ENCODE measurements around the gene CERK.

Gene CERK

GRCh38 chr22:46687048-46687444 is 51.0 kb downstream of the CERK start:
- no peak for DNase-seq (ENCODE audit: low read depth)
- no peak overlapping the region for H3K4me3 ChIP-seq (ENCODE audit: low read depth, low read length)
- TF ChIP-seq CTCF (IDR thresholded peaks at IDR 0.05; ENCODE audit: insufficient read depth, low read depth, low read length, missing control alignments): no peak

GRCh38 chr22:46686221-46687047 is 51.6 kb downstream of the CERK start:
- no peak for TF ChIP-seq CTCF (IDR thresholded peaks at IDR 0.05; ENCODE audit: insufficient read depth, low read depth, low read length, missing control alignments)

GRCh38 chr22:46684706-46685105 is 53.3 kb downstream of the CERK start:
- peak; percentile 87 for DNase-seq (ENCODE audit: low read depth)
- no peak for TF ChIP-seq CTCF (IDR thresholded peaks at IDR 0.05; ENCODE audit: insufficient read depth, low read depth, low read length, missing control alignments)
- no peak overlapping the region for H3K4me3 ChIP-seq (ENCODE audit: low read depth, low read length)

More at GRCh38 chr22:46686221-46687047, 51.6 kb downstream of the CERK start:
- no peak for DNase-seq (ENCODE audit: low read depth)
- no peak overlapping the region for H3K4me3 ChIP-seq (ENCODE audit: low read depth, low read length)

- DNase-seq (ENCODE audit: low read depth): no peak
- H3K4me3 ChIP-seq (ENCODE audit: low read depth, low read length): no peak overlapping the region
- no peak for TF ChIP-seq CTCF (IDR thresholded peaks at IDR 0.05; ENCODE audit: insufficient read depth, low read depth, low read length, missing control alignments)
Measured at GRCh38 chr22:46682011-46682731, 55.9 kb downstream of the CERK start.

- TF ChIP-seq CTCF (IDR thresholded peaks at IDR 0.05; ENCODE audit: insufficient read depth, low read depth, low read length, missing control alignments): peak; percentile 67
- DNase-seq (ENCODE audit: low read depth): peak; percentile 55
- H3K4me3 ChIP-seq (ENCODE audit: low read depth, low read length): no peak overlapping the region
Measured at GRCh38 chr22:46681010-46681409, 57.0 kb downstream of the CERK start.

- no peak for TF ChIP-seq CTCF (IDR thresholded peaks at IDR 0.05; ENCODE audit: insufficient read depth, low read depth, low read length, missing control alignments)
- H3K4me3 ChIP-seq (ENCODE audit: low read depth, low read length): no peak overlapping the region
- no peak for DNase-seq (ENCODE audit: low read depth)
Measured at GRCh38 chr22:46679706-46680269, 58.3 kb downstream of the CERK start.
